Epidermal melanocyte (primary cell): ENCODE results near the gene HOXD13.

Experiments
- DNase-seq: peaks from one replicate; pipeline ENCODE4 v3.0.0; 2011; ENCODE audit warnings: low spot score; ENCODE audit not compliant: insufficient read length

The HOXD13 gene

GRCh38 chr2:176105078-176105729, 12.7 kb downstream of the HOXD13 start:
- DNase-seq: no peak

GRCh38 chr2:176105730-176106580, 13.4 kb downstream of the HOXD13 start:
- DNase-seq: no peak

GRCh38 chr2:176106581-176107539, 14.3 kb downstream of the HOXD13 start, which contains the start of gene HOXD11:
Gene HOXD11 (plus strand): TSS chr2:176107280. CDS start chr2:176107356, 76 bp downstream.
- no peak for DNase-seq

- DNase-seq: no peak
Measured at GRCh38 chr2:176107731-176108181, 15.2 kb downstream of the HOXD13 start.

- no peak for DNase-seq
Measured at GRCh38 chr2:176109192-176109901, 16.8 kb downstream of the HOXD13 start.

- DNase-seq: no peak
Measured at GRCh38 chr2:176109946-176110345, 17.4 kb downstream of the HOXD13 start.

GRCh38 chr2:176110415-176111308, 18.1 kb downstream of the HOXD13 start:
- DNase-seq: no peak

GRCh38 chr2:176111309-176111663, 18.8 kb downstream of the HOXD13 start:
- no peak for DNase-seq

GRCh38 chr2:176111846-176112374, 19.4 kb downstream of the HOXD13 start:
- DNase-seq: no peak

- DNase-seq: no peak
Measured at GRCh38 chr2:176112375-176113302, 20.1 kb downstream of the HOXD13 start.

- no peak for DNase-seq
Measured at GRCh38 chr2:176114120-176114929, 21.8 kb downstream of the HOXD13 start.

GRCh38 chr2:176114930-176115625, 22.6 kb downstream of the HOXD13 start:
- no peak for DNase-seq

- DNase-seq: no peak
Measured at GRCh38 chr2:176115883-176116813, 23.6 kb downstream of the HOXD13 start, which contains the start of gene HOXD10. Gene HOXD10 (plus strand): TSS chr2:176116778. CDS start chr2:176116834, 56 bp downstream.

GRCh38 chr2:176117162-176117822, 24.8 kb downstream of the HOXD13 start:
- DNase-seq: no peak

GRCh38 chr2:176117823-176118371, 25.4 kb downstream of the HOXD13 start:
- no peak for DNase-seq
